Activated CD4-positive, alpha-beta T cell treated with anti-CD3 and anti-CD28 coated beads for 36 hours (primary cell): Measurements from ENCODE around the gene ERC2. TPM values are rescaled to one million over a fixed set of nuclear protein-coding genes. Genes with fewer than 3 reads are reported as not detected.
"Not testable (repeated sequence)": the region's sequence is repeated elsewhere in the genome, so short reads cannot be mapped to it uniquely, and the experiment has no call there.

Experiments used
- ATAC-seq: fragments of 200-7000 bp; cut with Tn5 transposase; one replicate; pipeline ENCODE4 v1.10.0; 2021; ENCODE audit warnings: mild to moderate bottlenecking, moderate library complexity
- CTCF ChIA-PET: fragments of 350-600 bp; sonication (Branson Sonifier 250); formaldehyde crosslinking; loops from one replicate; lab custom pipeline; 2021; ENCODE audit warnings: antibody characterized with exemption; lab: Charles Lee
- POLR2A ChIA-PET: fragments of 350-600 bp; sonication (Branson Sonifier 250); formaldehyde crosslinking; loops from one replicate; lab custom pipeline; 2021; ENCODE audit warnings: antibody characterized with exemption, inconsistent platforms; lab: Charles Lee
- DNase-seq: peaks from one replicate; pipeline ENCODE4 v3.0.0-alpha.2; 2020
- H3K27ac Mint-ChIP-seq: one replicate; pipeline ENCODE4 v1.8.0; 2021; ENCODE audit warnings: mixed read lengths
- H3K27me3 Mint-ChIP-seq: one replicate; pipeline ENCODE4 v1.8.0; 2021; ENCODE audit warnings: mixed read lengths
- H3K36me3 Mint-ChIP-seq: one replicate; pipeline ENCODE4 v1.8.0; 2021; ENCODE audit warnings: low read depth, mixed read lengths
- H3K4me1 Mint-ChIP-seq: one replicate; pipeline ENCODE4 v1.8.0; 2021; ENCODE audit warnings: mixed read lengths
- H3K4me3 Mint-ChIP-seq: one replicate; pipeline ENCODE4 v1.8.0; 2021; ENCODE audit warnings: mild to moderate bottlenecking, moderate library complexity, mixed read lengths
- H3K9me3 Mint-ChIP-seq: one replicate; pipeline ENCODE4 v1.8.0; 2021; ENCODE audit warnings: low read depth, mixed read lengths
- intact Hi-C, 2 experiments: fragments of 100-400 bp; cut with DNase I in 1 of 2; cut with micrococcal nuclease in 1 of 2; formaldehyde crosslinking; loops; one replicate each; pipeline versions ENCODE4 v1.14.2 to v1.15.1; 2022 to 2024; cut with DNase I, micrococcal nuclease
- total RNA-seq, 2 experiments: library from RNA; stranded (reverse); gene quantifications; one replicate each; pipeline ENCODE4 v1.2.3, GENCODE V29; 2021

Gene ERC2
- total RNA-seq, 2 experiments from 2014 or later: not detected

DNA sequence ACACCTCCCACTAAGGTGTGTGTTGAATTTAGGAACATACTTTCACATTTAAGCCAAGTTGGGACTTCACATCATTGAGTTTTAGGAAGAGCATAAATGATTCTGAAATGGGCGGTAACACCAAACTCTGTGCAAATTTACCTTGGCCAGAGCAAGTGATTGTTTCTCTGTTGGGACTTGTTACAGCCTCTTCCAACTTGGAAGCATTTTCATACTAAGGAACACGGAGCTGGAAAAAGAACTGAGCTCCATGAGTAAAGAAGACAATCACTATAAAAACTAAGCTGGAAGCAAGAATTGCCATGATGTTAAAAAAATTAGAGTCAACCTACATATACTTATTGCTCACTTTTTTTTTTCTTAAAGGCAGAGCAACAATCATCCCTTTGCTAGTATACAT lies 371.3 kb downstream of the ERC2 start:
- CTCF ChIA-PET: no interaction called here
- no peaks in the 10 kb centered on the region for H3K27me3 Mint-ChIP-seq

DNA sequence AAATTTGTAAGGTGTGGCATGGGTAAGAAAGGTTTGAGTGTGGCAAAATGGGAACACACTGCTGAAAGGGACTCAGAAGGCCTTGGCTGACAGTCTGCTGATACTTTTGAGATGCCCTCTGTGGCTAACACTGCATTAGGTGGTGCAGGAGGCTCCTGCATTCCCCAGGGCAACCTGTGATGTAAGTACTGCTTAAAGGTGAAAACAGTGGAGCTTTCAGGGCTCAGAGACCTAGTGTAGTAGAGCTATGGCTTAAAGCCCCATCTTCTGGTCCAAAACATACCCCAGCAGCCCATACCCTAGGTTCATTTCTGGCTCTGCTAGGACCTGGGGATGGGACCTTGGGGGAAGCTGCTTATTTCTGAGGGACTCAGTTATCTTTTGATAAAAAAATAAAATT lies 374.1 kb downstream of the ERC2 start:
- POLR2A ChIA-PET: no interaction called here
- Mint-ChIP-seq H3K4me1 (no peaks in the 10 kb centered on the region), H3K9me3 (no peaks in the 10 kb centered on the region), H3K4me3 (no peak overlapping the region), H3K27me3 (peaks cover 5% of the 10 kb centered on the region), H3K36me3 (no peaks in the 10 kb centered on the region), H3K27ac (no peak overlapping the region)
- CTCF ChIA-PET: no interaction called here
- intact Hi-C loops: no loop called here
- ATAC-seq (no peak), DNase-seq (no peak)

More for the DNA sequence above, 371.3 kb downstream of the ERC2 start:
- no peaks in the 10 kb centered on the region for H3K36me3 Mint-ChIP-seq
- ATAC-seq (no peak), DNase-seq (no peak)
- POLR2A ChIA-PET: no interaction called here
- H3K27ac Mint-ChIP-seq: no peak overlapping the region
- no peaks in the 10 kb centered on the region for H3K4me1 Mint-ChIP-seq
- no peaks in the 10 kb centered on the region for H3K9me3 Mint-ChIP-seq
- no peak overlapping the region for H3K4me3 Mint-ChIP-seq
- intact Hi-C loops: no loop called here

DNA sequence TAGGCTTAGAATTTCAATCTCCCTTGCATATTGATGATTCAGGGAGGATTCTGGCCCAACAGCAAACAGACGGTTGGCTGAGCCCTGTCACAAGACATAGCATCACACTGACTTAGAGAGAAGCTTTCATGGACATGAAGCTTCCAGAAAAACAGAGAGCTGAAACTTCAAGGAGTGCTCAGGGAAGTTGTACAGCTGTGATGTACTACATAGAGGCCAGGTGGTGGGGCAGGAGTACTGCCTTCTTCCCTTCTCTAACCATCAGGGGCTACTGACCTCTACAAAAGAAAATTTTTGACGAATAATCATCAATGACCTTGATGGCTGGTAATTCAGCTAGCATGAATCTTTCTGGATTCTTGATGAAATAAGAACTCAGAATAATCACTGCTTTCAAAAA lies 378.5 kb downstream of the ERC2 start:
- ATAC-seq (no peak), DNase-seq (no peak)
- no peaks in the 10 kb centered on the region for H3K36me3 Mint-ChIP-seq
- H3K27ac Mint-ChIP-seq: no peak overlapping the region
- POLR2A ChIA-PET: no interaction called here
- H3K4me1 Mint-ChIP-seq: no peaks in the 10 kb centered on the region
- no peak overlapping the region for H3K4me3 Mint-ChIP-seq
- intact Hi-C loops: no loop called here
- CTCF ChIA-PET: interaction anchor here (0.6 to 0.7 kb wide), 2 partner anchors 42 to 48 kb away, joined by 3 read pairs; no protein-coding TSS in a partner anchor
- no peaks in the 10 kb centered on the region for H3K9me3 Mint-ChIP-seq
- peaks cover 5% of the 10 kb centered on the region for H3K27me3 Mint-ChIP-seq

DNA sequence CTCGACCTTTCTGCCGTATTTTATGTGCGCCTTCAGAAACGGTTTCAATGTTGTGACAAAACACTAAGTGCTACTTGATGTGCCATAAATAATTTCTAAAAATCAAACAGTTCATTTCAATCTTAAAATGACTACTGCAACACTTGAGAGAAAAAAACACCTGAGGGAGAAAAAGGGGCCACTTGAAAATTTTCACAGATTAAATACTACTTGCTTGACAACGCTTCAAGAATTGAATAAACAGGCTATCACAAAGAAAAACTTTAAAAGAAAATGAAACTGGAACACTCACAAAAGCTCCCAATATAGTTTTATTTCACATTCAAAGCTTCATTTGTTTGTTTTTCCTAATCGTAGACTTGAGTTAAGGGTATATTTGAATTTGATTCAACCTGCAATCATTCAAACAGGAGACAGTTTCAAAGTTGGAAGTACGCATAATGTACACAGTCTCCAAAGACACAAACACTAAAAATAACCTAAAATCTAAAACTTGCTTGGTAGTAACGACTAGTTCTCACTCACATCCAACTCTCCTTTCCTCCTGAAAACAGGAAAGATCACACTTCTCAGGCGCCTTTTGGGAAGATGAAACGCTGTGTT lies 380.7 kb downstream of the ERC2 start:
- CTCF ChIA-PET: no interaction called here
- intact Hi-C loops: no loop called here
- Mint-ChIP-seq H3K36me3 (no peaks in the 10 kb centered on the region), H3K4me3 (no peak overlapping the region), H3K9me3 (no peaks in the 10 kb centered on the region), H3K27me3 (peaks cover 5% of the 10 kb centered on the region), H3K4me1 (no peaks in the 10 kb centered on the region), H3K27ac (no peak overlapping the region)
- ATAC-seq: no peak
- POLR2A ChIA-PET: no interaction called here
- DNase-seq: no peak

DNA sequence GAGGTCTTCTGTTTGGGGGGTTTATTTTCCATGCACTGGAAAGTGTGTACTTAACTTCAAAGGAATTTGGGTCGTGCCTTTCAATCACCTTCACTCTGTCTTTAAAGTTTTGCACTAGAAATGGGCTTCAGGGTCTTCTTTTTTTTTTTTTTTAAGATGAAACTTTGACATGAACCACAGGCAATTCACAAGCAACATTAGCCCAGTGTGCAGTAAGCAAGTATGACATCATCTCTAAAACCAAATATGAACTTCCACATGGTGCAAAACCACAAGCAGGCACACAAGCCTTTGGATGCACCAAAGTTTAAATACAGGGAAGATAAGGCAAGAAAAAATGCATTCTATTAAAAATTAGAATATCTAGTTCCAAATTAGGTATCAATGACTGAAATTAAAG lies 381.9 kb downstream of the ERC2 start:
- ATAC-seq: no peak

DNA sequence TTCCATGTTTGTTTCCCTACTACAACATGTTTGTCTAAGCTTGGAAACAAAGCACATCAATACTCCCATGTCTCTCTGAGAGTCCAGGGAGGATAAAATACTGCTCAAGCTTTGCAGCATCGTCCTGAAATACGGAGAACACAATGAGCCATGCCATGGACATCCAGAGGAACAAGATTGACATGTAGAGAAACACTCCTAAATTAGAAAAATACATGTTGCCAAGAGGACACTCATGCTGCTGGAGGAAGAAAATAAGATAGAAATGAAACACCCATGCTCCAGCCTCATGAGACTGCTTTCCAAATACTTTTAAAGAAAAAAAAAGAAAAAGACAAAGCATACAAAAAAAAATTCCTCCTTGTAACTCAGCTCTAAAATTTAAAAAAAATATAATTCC lies 387.0 kb downstream of the ERC2 start:
- no peaks in the 10 kb centered on the region for H3K9me3 Mint-ChIP-seq
- CTCF ChIA-PET: interaction anchor here (0.6 kb wide), 1 partner anchor 23 kb away, joined by 3 read pairs; no protein-coding TSS in a partner anchor
- H3K27me3 Mint-ChIP-seq: peaks cover 4% of the 10 kb centered on the region
- H3K27ac Mint-ChIP-seq: no peak overlapping the region
- intact Hi-C loops: no loop called here
- no peaks in the 10 kb centered on the region for H3K36me3 Mint-ChIP-seq
- ATAC-seq (no peak), DNase-seq (no peak)
- no peaks in the 10 kb centered on the region for H3K4me1 Mint-ChIP-seq
- POLR2A ChIA-PET: no interaction called here
- no peak overlapping the region for H3K4me3 Mint-ChIP-seq

More for the DNA sequence above, 381.9 kb downstream of the ERC2 start:
- peaks cover 5% of the 10 kb centered on the region for H3K27me3 Mint-ChIP-seq
- ChIA-PET CTCF (no interaction called here), POLR2A (no interaction called here)
- no peak for DNase-seq
- no peaks in the 10 kb centered on the region for H3K36me3 Mint-ChIP-seq
- no peak overlapping the region for H3K27ac Mint-ChIP-seq
- no peaks in the 10 kb centered on the region for H3K9me3 Mint-ChIP-seq
- intact Hi-C loops: no loop called here
- H3K4me3 Mint-ChIP-seq: no peak overlapping the region
- no peaks in the 10 kb centered on the region for H3K4me1 Mint-ChIP-seq

DNA sequence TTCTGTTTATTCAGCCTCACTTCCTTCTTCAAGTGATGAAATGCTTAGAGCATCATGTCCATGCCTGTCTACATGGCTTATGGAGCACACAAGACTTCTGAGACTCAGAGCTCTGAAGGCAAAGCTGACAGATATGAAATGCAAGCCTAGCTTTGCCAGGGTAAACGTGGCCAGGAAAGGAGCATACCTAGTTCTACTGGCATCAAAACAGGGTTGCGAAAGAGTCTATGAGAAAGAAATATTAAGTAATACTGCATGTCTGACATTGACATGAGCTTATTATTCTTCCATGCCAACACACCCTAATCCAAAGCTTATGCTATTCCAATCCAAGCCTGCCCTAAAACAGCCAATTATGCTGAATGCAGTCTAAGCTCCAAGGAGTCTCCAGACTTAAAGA lies 391.5 kb downstream of the ERC2 start:
- H3K4me1 Mint-ChIP-seq: no peaks in the 10 kb centered on the region
- ChIA-PET CTCF (no interaction called here), POLR2A (no interaction called here)
- peaks cover 4% of the 10 kb centered on the region for H3K27me3 Mint-ChIP-seq
- DNase-seq (no peak), ATAC-seq (no peak)
- H3K4me3 Mint-ChIP-seq: no peak overlapping the region
- intact Hi-C loops: no loop called here
- no peak overlapping the region for H3K27ac Mint-ChIP-seq
- H3K9me3 Mint-ChIP-seq: no peaks in the 10 kb centered on the region
- no peaks in the 10 kb centered on the region for H3K36me3 Mint-ChIP-seq

DNA sequence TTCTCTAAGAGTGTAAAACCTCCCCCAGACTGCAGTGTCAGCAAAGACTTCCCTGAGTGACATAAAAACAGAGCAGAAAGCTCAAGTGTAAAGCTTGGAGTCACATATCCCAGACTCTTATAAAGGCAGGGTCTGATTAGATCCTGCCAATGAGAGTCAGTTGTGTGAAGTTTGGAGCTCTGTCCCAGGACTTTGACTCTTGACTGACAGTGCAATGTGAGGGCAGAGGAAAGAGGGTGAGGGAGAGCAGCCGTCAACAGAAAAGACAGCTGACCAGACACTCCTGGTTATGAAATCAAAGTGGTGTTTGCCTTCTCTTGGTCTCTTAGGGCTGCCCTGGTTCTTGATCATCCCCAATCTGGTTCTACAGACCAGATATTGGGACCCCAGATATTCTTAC lies 393.2 kb downstream of the ERC2 start:
- DNase-seq: no peak
- intact Hi-C loops: no loop called here
- Mint-ChIP-seq H3K4me1 (no peaks in the 10 kb centered on the region), H3K36me3 (no peaks in the 10 kb centered on the region), H3K9me3 (no peaks in the 10 kb centered on the region), H3K27me3 (no peaks in the 10 kb centered on the region), H3K4me3 (no peak overlapping the region), H3K27ac (no peak overlapping the region)
- POLR2A ChIA-PET: no interaction called here
- no peak for ATAC-seq
- CTCF ChIA-PET: interaction anchor here (0.8 kb wide), 1 partner anchor 79 kb away, joined by 3 read pairs; no protein-coding TSS in a partner anchor

DNA sequence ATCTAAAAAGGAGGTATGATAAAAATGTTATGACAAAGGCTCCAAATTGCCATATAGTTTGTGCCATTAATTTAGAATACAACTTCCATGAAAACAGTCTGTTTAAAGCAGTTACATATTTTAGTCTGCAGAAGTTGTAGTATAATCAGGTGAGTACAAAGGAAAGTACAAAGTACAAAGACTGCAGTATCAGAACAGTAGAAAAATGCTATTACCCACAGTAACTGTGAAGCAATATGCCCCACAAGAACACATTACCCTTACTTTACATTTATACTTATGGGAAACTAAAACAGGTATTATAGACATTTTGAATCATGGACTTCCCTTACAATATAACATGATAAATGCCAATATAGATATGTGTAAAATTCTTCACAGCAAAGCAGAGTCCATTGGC lies 398.5 kb downstream of the ERC2 start:
- CTCF ChIA-PET: no interaction called here
- POLR2A ChIA-PET: no interaction called here
- DNase-seq: no peak
- Mint-ChIP-seq H3K36me3 (no peaks in the 10 kb centered on the region), H3K27ac (no peak overlapping the region), H3K9me3 (peaks cover 11% of the 10 kb centered on the region), H3K4me1 (no peaks in the 10 kb centered on the region), H3K27me3 (peaks cover 4% of the 10 kb centered on the region), H3K4me3 (no peak overlapping the region)
- ATAC-seq: no peak
- intact Hi-C loops: no loop called here

DNA sequence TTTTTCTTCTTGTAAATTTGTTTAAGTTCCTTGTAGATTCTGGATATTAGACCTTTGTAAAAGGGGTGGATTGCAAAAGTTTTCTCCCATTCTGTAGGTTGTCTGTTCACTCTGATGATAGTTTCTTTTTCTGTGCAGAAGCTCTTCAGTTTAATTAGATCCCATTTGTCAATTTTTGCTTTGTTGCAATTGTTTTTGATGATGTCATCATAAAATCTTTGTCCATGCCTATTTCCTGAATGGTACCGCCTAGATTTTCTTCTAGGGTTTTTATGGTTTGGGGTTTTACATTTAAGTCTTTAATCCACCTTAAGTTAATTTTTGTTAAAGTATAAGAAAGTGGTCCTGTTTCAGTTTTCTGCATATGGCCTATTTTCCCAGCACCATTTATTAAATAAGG lies 401.9 kb downstream of the ERC2 start:
- H3K27ac Mint-ChIP-seq, H3K4me3 Mint-ChIP-seq, H3K27me3 Mint-ChIP-seq, CTCF ChIA-PET, POLR2A ChIA-PET, H3K36me3 Mint-ChIP-seq, ATAC-seq, intact Hi-C loops, DNase-seq, H3K4me1 Mint-ChIP-seq: not testable (repeated sequence)
- H3K9me3 Mint-ChIP-seq: peaks cover 11% of the 10 kb centered on the region

DNA sequence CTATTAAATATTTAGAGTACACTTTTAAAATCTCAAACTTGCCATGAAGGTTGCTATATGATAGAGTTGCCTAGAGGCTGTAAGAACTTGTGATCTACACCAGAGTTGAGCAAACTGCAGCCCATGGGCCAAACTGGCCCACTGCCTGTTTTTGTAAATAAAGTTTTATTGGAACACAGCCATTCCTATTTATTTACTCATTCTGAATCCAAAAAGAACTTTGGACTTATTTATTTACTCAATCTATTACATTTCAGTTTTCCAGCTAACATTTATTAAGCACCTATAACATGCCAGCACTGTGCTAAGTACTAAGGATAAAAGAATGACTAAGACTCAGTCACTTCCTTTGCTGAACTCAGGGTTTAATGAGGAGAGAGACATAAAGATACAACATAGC lies 403.6 kb downstream of the ERC2 start:
- no peaks in the 10 kb centered on the region for H3K36me3 Mint-ChIP-seq
- ChIA-PET POLR2A (no interaction called here), CTCF (no interaction called here)
- H3K9me3 Mint-ChIP-seq: peaks cover 11% of the 10 kb centered on the region
- no peak for ATAC-seq
- no peak overlapping the region for H3K27ac Mint-ChIP-seq
- H3K4me3 Mint-ChIP-seq: no peak overlapping the region
- peaks cover 4% of the 10 kb centered on the region for H3K27me3 Mint-ChIP-seq
- DNase-seq: no peak
- intact Hi-C loops: no loop called here
- no peaks in the 10 kb centered on the region for H3K4me1 Mint-ChIP-seq

DNA sequence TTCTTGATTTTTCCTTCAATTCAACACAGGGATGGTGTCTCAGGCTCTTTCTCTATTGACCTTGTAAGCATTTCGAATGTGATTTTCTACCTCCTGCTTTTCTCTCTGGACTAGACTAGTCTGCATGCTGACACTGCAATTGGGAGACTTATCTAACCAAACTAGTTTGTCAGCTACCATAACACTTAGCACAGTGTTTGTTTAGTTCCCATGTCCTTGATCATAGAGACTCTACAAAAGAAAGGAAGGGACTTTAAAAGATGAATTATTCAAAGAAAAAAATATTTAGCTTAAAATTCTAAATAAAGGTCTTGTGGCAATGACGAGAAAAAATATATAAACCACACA lies 407.0 kb downstream of the ERC2 start:
- ChIA-PET POLR2A (no interaction called here), CTCF (no interaction called here)
- intact Hi-C loops: no loop called here
- no peaks in the 10 kb centered on the region for H3K4me1 Mint-ChIP-seq
- H3K4me3 Mint-ChIP-seq: no peak overlapping the region
- H3K9me3 Mint-ChIP-seq: no peaks in the 10 kb centered on the region
- no peak overlapping the region for H3K27ac Mint-ChIP-seq
- DNase-seq: no peak
- no peaks in the 10 kb centered on the region for H3K27me3 Mint-ChIP-seq
- no peak for ATAC-seq
- no peaks in the 10 kb centered on the region for H3K36me3 Mint-ChIP-seq
